HepG2 (cell line): ENCODE data around the gene SLC22A23. TPM values are rescaled to one million over a fixed set of nuclear protein-coding genes. Genes with fewer than 3 reads are reported as not detected.

Experiments used
- CTCF ChIP-seq: sonication (generic); formaldehyde crosslinking; IDR thresholded peaks from 2 replicates; pipeline ENCODE4 v1.5.0; 2020; ENCODE audit warnings: mild to moderate bottlenecking, missing genetic modification reagents, moderate library complexity
- DMAP1 ChIP-seq: IDR thresholded peaks from 2 replicates; pipeline ENCODE4 v1.6.1; 2016
- FOXK1 ChIP-seq: sonication (generic); formaldehyde crosslinking; IDR thresholded peaks from 2 replicates; pipeline ENCODE4 v1.4.0; 2020; ENCODE audit warnings: low read depth, missing genetic modification reagents, borderline replicate concordance
- GATAD1 ChIP-seq: IDR thresholded peaks from 2 replicates; pipeline ENCODE4 v1.6.1; 2016; ENCODE audit warnings: missing genetic modification reagents, missing compliant biosample characterization
- HBP1 ChIP-seq: IDR thresholded peaks from 2 replicates; pipeline ENCODE4 v1.6.1; 2016; ENCODE audit warnings: low read depth, control low read depth
- HNRNPUL1 ChIP-seq: fragments of 200-400 bp; formaldehyde crosslinking; IDR thresholded peaks from 2 replicates; pipeline ENCODE4 v1.6.1; 2017; ENCODE audit warnings: low read depth, mild to moderate bottlenecking, low read length, moderate library complexity
- KDM5B ChIP-seq: sonication (generic); formaldehyde crosslinking; IDR thresholded peaks from 2 replicates; pipeline ENCODE4 v1.4.0; 2020; ENCODE audit warnings: missing genetic modification reagents, mild to moderate bottlenecking, borderline replicate concordance
- MYC ChIP-seq: sonication (generic); formaldehyde crosslinking; IDR thresholded peaks from 2 replicates; pipeline ENCODE4 v1.9.0; 2021; ENCODE audit warnings: missing genetic modification reagents, borderline replicate concordance
- NFE2L1 ChIP-seq: sonication (generic); formaldehyde crosslinking; IDR thresholded peaks from 2 replicates; pipeline ENCODE4 v1.4.0; 2020; ENCODE audit warnings: missing genetic modification reagents, mild to moderate bottlenecking, borderline replicate concordance
- NPAS2 ChIP-seq: sonication (generic); formaldehyde crosslinking; IDR thresholded peaks from 2 replicates; pipeline ENCODE4 v1.8.0; 2022; ENCODE audit warnings: mild to moderate bottlenecking, missing genetic modification reagents, borderline replicate concordance
- ONECUT2 ChIP-seq: sonication (generic); formaldehyde crosslinking; IDR thresholded peaks from 2 replicates; pipeline ENCODE4 v1.4.0; 2020; ENCODE audit warnings: missing genetic modification reagents
- SCMH1 ChIP-seq: sonication (generic); formaldehyde crosslinking; IDR thresholded peaks from 2 replicates; pipeline ENCODE4 v1.9.0; 2021; ENCODE audit warnings: missing genetic modification reagents, mild to moderate bottlenecking, borderline replicate concordance
- SRY ChIP-seq: sonication (generic); formaldehyde crosslinking; IDR thresholded peaks from 2 replicates; pipeline ENCODE4 v1.8.0; 2022; ENCODE audit warnings: mild to moderate bottlenecking, missing genetic modification reagents
- TEAD2 ChIP-seq: sonication (generic); formaldehyde crosslinking; IDR thresholded peaks from 2 replicates; pipeline ENCODE4 v1.9.0; 2021; ENCODE audit warnings: missing genetic modification reagents
- ZNF292 ChIP-seq: sonication (generic); formaldehyde crosslinking; IDR thresholded peaks from 2 replicates; pipeline ENCODE4 v1.8.1; 2022; ENCODE audit warnings: mild to moderate bottlenecking, low read depth, missing genetic modification reagents, borderline replicate concordance
- ZNF501 ChIP-seq: sonication (generic); formaldehyde crosslinking; IDR thresholded peaks from 2 replicates; pipeline ENCODE4 v1.5.1; 2020; ENCODE audit warnings: mild to moderate bottlenecking, moderate library complexity, missing genetic modification reagents
- ZNF546 ChIP-seq: sonication (generic); formaldehyde crosslinking; conservative IDR thresholded peaks from 2 replicates; pipeline ENCODE4 v1.8.1; 2023; ENCODE audit warnings: mild to moderate bottlenecking, missing genetic modification reagents
- ZNF549 ChIP-seq: sonication (generic); formaldehyde crosslinking; IDR thresholded peaks from 2 replicates; pipeline ENCODE4 v1.5.0; 2020; ENCODE audit warnings: missing genetic modification reagents
- ZNF576 ChIP-seq: sonication (generic); formaldehyde crosslinking; IDR thresholded peaks from 2 replicates; pipeline ENCODE4 v1.4.0; 2020; ENCODE audit warnings: mild to moderate bottlenecking, missing genetic modification reagents
- ZNF770 ChIP-seq: sonication (generic); formaldehyde crosslinking; IDR thresholded peaks from 2 replicates; pipeline ENCODE4 v1.5.0; 2020; ENCODE audit warnings: mild to moderate bottlenecking, missing genetic modification reagents
- ZNF850 ChIP-seq: sonication (generic); formaldehyde crosslinking; conservative IDR thresholded peaks from 2 replicates; pipeline ENCODE4 v1.9.0; 2021; ENCODE audit warnings: mild to moderate bottlenecking, missing genetic modification reagents
- polyA plus RNA-seq, 8 experiments: library from polyadenylated mRNA; depleted of rRNA in 3 of 8; stranded (reverse) in 7 of 8; unstranded in 1 of 8; fragments of >200 nt; fragmentation: Illumina TruSeq in 4 of 8; extraction: Trizol in 4 of 8; gene quantifications; 2 replicates each; pipeline versions ENCODE4 v1.2.1 to v1.2.3, GENCODE V29; 2011 to 2016; ENCODE audit warnings: low read depth in 4 of 8, missing spikeins in 1 of 8, mixed read lengths in 1 of 8; ENCODE audit not compliant: insufficient read depth in 1 of 8
- total RNA-seq, 5 experiments: library from RNA; depleted of rRNA; stranded (reverse); fragments of >200 nt; fragmentation: Illumina TruSeq; extraction: Trizol; gene quantifications; 2 replicates each; pipeline ENCODE4 v1.2.3, GENCODE V29; 2016; ENCODE audit warnings: low read depth in 1 of 5

Gene SLC22A23
- total and polyA plus RNA-seq, 2 of the 13 experiments (the other 11 are each of a cell fraction or from before 2014, with no cell fraction given): 11.8 to 17.5 TPM

- TF ChIP-seq CTCF (CRISPR knock-in tag) (0 out of 2 replicates have a peak, but pooled peaks have one; percentile 2), ONECUT2 (CRISPR knock-in tag) (peak; percentile 97), ZNF770 (peak; percentile 51; the same call in 1 of the 2 replicates), SRY (CRISPR knock-in tag) (peak; percentile 22; the same call in 1 of the 2 replicates), GATAD1 (CRISPR knock-in tag) (peak; percentile 10; the same call in 1 of the 2 replicates), ZNF576 (no peak), NFE2L1 (CRISPR knock-in tag) (no peak), FOXK1 (CRISPR knock-in tag) (peak; percentile 80), ZNF549 (CRISPR knock-in tag) (no peak), HNRNPUL1 (no peak), KDM5B (CRISPR knock-in tag) (no peak), TEAD2 (CRISPR knock-in tag) (no peak), ZNF546 (CRISPR knock-in tag) (no peak; the same call in 1 of the 2 replicates), ZNF850 (CRISPR knock-in tag) (no peak), DMAP1 (peak; percentile 79), HBP1 (CRISPR knock-in tag) (peak; percentile 77), NPAS2 (no peak), SCMH1 (CRISPR knock-in tag) (no peak), ZNF501 (peak; percentile 43), ZNF292 (CRISPR knock-in tag) (no peak), MYC (peak; percentile 82)
Observed at GRCh38 chr6:3380344-3381232, 76.3 kb downstream of the SLC22A23 start (continued).
